GM12878 (cell line): ENCODE results near the gene CISD2. TPM values are rescaled to one million over a fixed set of nuclear protein-coding genes. Genes with fewer than 3 reads are reported as not detected.

Source experiments
- CBFB ChIP-seq: IDR thresholded peaks from 2 replicates; pipeline ENCODE4 v1.6.1; 2016; ENCODE audit warnings: antibody characterized with exemption, low read depth
- CBX3 ChIP-seq: fragments of 200-600 bp; sonication (generic); IDR thresholded peaks from 2 replicates; pipeline ENCODE4 v1.6.1; 2016; ENCODE audit warnings: low read depth, borderline replicate concordance
- CREM ChIP-seq: IDR thresholded peaks from 2 replicates; pipeline ENCODE4 v1.6.1; 2014; ENCODE audit warnings: antibody characterized with exemption, low read depth
- FOXK2 ChIP-seq: fragments of 450-650 bp; IDR thresholded peaks from 2 replicates; pipeline ENCODE4 v1.6.1; 2017; ENCODE audit warnings: mild to moderate bottlenecking, moderate library complexity
- HCFC1 ChIP-seq: fragments of 150-350 bp; IDR thresholded peaks from 2 replicates; pipeline ENCODE4 v1.6.1; 2014; ENCODE audit warnings: low read length
- HDAC6 ChIP-seq: fragments of 200-600 bp; sonication (generic); IDR thresholded peaks from one replicate; pipeline ENCODE4 v1.8.0; 2017; ENCODE audit warnings: antibody characterized with exemption; ENCODE audit not compliant: unreplicated experiment
- MTA2 ChIP-seq: fragments of 450-650 bp; IDR thresholded peaks from 2 replicates; pipeline ENCODE4 v1.6.1; 2016; ENCODE audit warnings: low read depth, mild to moderate bottlenecking, moderate library complexity
- MTA3 ChIP-seq: IDR thresholded peaks from 2 replicates; pipeline ENCODE4 v1.6.1; 2012; ENCODE audit warnings: low read length, inconsistent platforms, borderline replicate concordance
- NBN ChIP-seq: fragments of 450-650 bp; IDR thresholded peaks from 2 replicates; pipeline ENCODE4 v1.6.1; 2016
- PAX5 ChIP-seq: IDR thresholded peaks from 2 replicates; pipeline ENCODE4 v1.6.1; 2011; ENCODE audit warnings: low read depth, low read length, borderline replicate concordance
- PML ChIP-seq: IDR thresholded peaks from 2 replicates; pipeline ENCODE4 v1.6.1; 2012; ENCODE audit warnings: low read length, inconsistent platforms
- RBBP5 ChIP-seq: fragments of 200-600 bp; sonication (generic); conservative IDR thresholded peaks from 2 replicates; pipeline ENCODE4 v1.6.1; 2016
- RELA ChIP-seq: fragments of 450-650 bp; IDR thresholded peaks from 2 replicates; pipeline ENCODE4 v1.8.0; 2014; ENCODE audit warnings: borderline replicate concordance; ENCODE audit not compliant: partially characterized antibody
- RFX5 ChIP-seq: IDR thresholded peaks from 2 replicates; pipeline ENCODE4 v1.6.1; 2011; ENCODE audit warnings: low read depth, low read length, improper control_type of control experiment
- STAT1 ChIP-seq: fragments of 450-650 bp; conservative IDR thresholded peaks from 2 replicates; pipeline ENCODE4 v1.6.1; 2014; ENCODE audit warnings: antibody characterized with exemption, mild to moderate bottlenecking
- ZNF24 ChIP-seq: fragments of 450-650 bp; IDR thresholded peaks from 2 replicates; pipeline ENCODE4 v1.6.1; 2017; ENCODE audit warnings: antibody characterized with exemption, mild to moderate bottlenecking
- polyA plus RNA-seq, 11 experiments: library from polyadenylated mRNA; depleted of rRNA in 4 of 11; unstranded in 6 of 11; stranded (reverse) in 5 of 11; fragments of >200 nt; fragmentation: Nextera tagmentation in 4 of 11; fragmentation: Illumina TruSeq in 1 of 11; extraction: Ambion mirVana in 4 of 11; extraction: Trizol in 1 of 11; gene quantifications; 1 replicate in 1 of 11; 2 replicates in 10 of 11; pipeline versions ENCODE4 v1.2.1 to v1.2.3, GENCODE V29; 2011 to 2016; ENCODE audit warnings: inconsistent platforms in 2 of 11, missing spikeins in 2 of 11, low read depth in 1 of 11
- total RNA-seq, 4 experiments: library from RNA; depleted of rRNA in 3 of 4; stranded (reverse); fragments of >200 nt in 3 of 4; fragmentation: Illumina TruSeq in 1 of 4; extraction: Trizol in 1 of 4; gene quantifications; 2 replicates each; pipeline versions ENCODE4 v1.2.1 to v1.2.3, GENCODE V29; 2013 to 2021
- TF ChIP-seq, protein P1 (sequence below): fragments of 450-650 bp; IDR thresholded peaks from 2 replicates; pipeline ENCODE4 v1.6.1; 2016; ENCODE audit warnings: mild to moderate bottlenecking
- TF ChIP-seq, protein P2 (sequence below), 3 experiments: IDR thresholded peaks in 2 of 3; conservative IDR thresholded peaks in 1 of 3; 2 replicates each; pipeline ENCODE4 v1.5.1; 2011; ENCODE audit warnings: low read depth in 3 of 3, low read length in 3 of 3, mild to moderate bottlenecking in 3 of 3, control low read depth in 2 of 3, moderate library complexity in 2 of 3, inconsistent platforms in 1 of 3, mixed read lengths in 1 of 3; ENCODE audit not compliant: control insufficient read depth in 2 of 3, insufficient read depth in 1 of 3; ENCODE audit errors: extremely low read depth in 1 of 3
- TF ChIP-seq, protein P3 (sequence below): IDR thresholded peaks from 2 replicates; pipeline ENCODE4 v1.6.1; 2012; ENCODE audit warnings: low read depth, low read length, improper control_type of control experiment
- TF ChIP-seq, protein P4 (sequence below): fragments of 450-650 bp; IDR thresholded peaks from 2 replicates; pipeline ENCODE4 v1.6.1; 2017; ENCODE audit warnings: mild to moderate bottlenecking
- TF ChIP-seq, protein P5 (sequence below): fragments of 450-650 bp; IDR thresholded peaks from 2 replicates; pipeline ENCODE4 v1.6.1; 2018; ENCODE audit warnings: borderline replicate concordance, mild to moderate bottlenecking; ENCODE audit not compliant: partially characterized antibody

CISD2 gene
- total and polyA plus RNA-seq, 10 of the 15 experiments (the other 5 are each of a cell fraction or from before 2014, with no cell fraction given), result 29.5 to 132 (median 38.9) TPM

DNA sequence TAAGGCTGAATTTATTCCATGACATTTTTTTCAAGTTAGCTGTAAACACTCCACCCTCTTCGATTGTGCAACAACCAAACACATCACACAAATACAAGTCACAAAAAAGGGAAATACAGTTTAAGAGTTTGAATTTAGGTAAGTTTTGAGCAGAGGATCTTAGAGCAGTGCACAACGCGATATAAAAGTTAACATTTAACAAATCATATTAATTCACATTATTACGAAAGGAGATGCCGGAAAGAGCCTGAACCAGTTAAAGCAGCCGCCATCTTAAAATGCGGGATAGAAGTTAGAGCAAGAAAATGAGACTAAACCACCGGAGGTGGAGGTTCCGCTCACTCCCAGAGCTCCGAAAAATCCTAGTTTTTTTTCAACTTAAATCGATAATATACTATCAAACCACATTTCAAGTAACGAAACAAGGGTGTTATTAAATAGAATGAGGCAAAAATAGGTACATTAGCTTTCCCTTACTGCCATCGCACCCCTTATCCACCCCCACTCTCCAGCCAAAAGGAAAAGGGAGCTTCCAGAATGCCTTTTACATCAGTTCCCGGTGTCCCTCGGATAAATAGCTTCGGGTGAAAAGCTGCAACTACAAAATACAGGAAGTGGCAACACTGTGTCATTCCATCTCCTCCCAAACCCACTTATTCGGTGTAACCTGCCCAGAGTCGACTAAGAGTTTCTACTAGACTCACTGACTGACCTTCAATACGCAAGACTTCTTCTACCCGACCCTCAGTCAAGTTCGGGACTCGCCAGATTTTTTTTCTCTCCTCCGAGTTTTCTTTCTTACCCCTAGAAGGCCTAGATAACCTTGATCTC lies 43.3 kb upstream of the CISD2 start (continued):
- TF ChIP-seq, protein P1, sequence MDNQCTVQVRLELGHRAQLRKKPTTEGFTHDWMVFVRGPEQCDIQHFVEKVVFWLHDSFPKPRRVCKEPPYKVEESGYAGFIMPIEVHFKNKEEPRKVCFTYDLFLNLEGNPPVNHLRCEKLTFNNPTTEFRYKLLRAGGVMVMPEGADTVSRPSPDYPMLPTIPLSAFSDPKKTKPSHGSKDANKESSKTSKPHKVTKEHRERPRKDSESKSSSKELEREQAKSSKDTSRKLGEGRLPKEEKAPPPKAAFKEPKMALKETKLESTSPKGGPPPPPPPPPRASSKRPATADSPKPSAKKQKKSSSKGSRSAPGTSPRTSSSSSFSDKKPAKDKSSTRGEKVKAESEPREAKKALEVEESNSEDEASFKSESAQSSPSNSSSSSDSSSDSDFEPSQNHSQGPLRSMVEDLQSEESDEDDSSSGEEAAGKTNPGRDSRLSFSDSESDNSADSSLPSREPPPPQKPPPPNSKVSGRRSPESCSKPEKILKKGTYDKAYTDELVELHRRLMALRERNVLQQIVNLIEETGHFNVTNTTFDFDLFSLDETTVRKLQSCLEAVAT, result no peak
- no peak for TF ChIP-seq RELA
- no peak for TF ChIP-seq MTA2
- TF ChIP-seq ZNF24, result no peak
- TF ChIP-seq RFX5, result no peak
- no peak; the same call in 1 of the 2 replicates for TF ChIP-seq CREM
- TF ChIP-seq, protein P2, sequence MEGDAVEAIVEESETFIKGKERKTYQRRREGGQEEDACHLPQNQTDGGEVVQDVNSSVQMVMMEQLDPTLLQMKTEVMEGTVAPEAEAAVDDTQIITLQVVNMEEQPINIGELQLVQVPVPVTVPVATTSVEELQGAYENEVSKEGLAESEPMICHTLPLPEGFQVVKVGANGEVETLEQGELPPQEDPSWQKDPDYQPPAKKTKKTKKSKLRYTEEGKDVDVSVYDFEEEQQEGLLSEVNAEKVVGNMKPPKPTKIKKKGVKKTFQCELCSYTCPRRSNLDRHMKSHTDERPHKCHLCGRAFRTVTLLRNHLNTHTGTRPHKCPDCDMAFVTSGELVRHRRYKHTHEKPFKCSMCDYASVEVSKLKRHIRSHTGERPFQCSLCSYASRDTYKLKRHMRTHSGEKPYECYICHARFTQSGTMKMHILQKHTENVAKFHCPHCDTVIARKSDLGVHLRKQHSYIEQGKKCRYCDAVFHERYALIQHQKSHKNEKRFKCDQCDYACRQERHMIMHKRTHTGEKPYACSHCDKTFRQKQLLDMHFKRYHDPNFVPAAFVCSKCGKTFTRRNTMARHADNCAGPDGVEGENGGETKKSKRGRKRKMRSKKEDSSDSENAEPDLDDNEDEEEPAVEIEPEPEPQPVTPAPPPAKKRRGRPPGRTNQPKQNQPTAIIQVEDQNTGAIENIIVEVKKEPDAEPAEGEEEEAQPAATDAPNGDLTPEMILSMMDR (IDR thresholded peaks at IDR 0.05 in 2 of 3, conservative IDR thresholded peaks at IDR 0.05 in 1 of 3; ENCODE audit: control insufficient read depth in 2 of 3, extremely low read depth in 1 of 3, insufficient read depth in 1 of 3, low read depth in 3 of 3, low read length in 3 of 3), result no peak
- TF ChIP-seq HCFC1, result peak; percentile 37; the same call in 1 of the 2 replicates
- TF ChIP-seq PAX5, result no peak
- TF ChIP-seq, protein P3, sequence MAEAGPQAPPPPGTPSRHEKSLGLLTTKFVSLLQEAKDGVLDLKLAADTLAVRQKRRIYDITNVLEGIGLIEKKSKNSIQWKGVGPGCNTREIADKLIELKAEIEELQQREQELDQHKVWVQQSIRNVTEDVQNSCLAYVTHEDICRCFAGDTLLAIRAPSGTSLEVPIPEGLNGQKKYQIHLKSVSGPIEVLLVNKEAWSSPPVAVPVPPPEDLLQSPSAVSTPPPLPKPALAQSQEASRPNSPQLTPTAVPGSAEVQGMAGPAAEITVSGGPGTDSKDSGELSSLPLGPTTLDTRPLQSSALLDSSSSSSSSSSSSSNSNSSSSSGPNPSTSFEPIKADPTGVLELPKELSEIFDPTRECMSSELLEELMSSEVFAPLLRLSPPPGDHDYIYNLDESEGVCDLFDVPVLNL, result no peak
- no peak for TF ChIP-seq STAT1
- TF ChIP-seq, protein P4, sequence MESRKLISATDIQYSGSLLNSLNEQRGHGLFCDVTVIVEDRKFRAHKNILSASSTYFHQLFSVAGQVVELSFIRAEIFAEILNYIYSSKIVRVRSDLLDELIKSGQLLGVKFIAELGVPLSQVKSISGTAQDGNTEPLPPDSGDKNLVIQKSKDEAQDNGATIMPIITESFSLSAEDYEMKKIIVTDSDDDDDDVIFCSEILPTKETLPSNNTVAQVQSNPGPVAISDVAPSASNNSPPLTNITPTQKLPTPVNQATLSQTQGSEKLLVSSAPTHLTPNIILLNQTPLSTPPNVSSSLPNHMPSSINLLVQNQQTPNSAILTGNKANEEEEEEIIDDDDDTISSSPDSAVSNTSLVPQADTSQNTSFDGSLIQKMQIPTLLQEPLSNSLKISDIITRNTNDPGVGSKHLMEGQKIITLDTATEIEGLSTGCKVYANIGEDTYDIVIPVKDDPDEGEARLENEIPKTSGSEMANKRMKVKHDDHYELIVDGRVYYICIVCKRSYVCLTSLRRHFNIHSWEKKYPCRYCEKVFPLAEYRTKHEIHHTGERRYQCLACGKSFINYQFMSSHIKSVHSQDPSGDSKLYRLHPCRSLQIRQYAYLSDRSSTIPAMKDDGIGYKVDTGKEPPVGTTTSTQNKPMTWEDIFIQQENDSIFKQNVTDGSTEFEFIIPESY, result no peak
- TF ChIP-seq MTA3, result peak; percentile 62; the same call in 1 of the 2 replicates
- TF ChIP-seq NBN, result no peak
- TF ChIP-seq PML, result no peak; the same call in 1 of the 2 replicates
- TF ChIP-seq HDAC6, result no peak
- no peak for TF ChIP-seq RBBP5
- TF ChIP-seq CBFB, result no peak
- no peak for TF ChIP-seq FOXK2
- TF ChIP-seq, protein P5, sequence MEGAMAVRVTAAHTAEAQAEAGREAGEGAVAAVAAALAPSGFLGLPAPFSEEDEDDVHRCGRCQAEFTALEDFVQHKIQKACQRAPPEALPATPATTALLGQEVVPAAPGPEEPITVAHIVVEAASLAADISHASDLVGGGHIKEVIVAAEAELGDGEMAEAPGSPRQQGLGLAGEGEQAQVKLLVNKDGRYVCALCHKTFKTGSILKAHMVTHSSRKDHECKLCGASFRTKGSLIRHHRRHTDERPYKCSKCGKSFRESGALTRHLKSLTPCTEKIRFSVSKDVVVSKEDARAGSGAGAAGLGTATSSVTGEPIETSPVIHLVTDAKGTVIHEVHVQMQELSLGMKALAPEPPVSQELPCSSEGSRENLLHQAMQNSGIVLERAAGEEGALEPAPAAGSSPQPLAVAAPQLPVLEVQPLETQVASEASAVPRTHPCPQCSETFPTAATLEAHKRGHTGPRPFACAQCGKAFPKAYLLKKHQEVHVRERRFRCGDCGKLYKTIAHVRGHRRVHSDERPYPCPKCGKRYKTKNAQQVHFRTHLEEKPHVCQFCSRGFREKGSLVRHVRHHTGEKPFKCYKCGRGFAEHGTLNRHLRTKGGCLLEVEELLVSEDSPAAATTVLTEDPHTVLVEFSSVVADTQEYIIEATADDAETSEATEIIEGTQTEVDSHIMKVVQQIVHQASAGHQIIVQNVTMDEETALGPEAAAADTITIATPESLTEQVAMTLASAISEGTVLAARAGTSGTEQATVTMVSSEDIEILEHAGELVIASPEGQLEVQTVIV, result no peak
- no peak for TF ChIP-seq CBX3
